NCI-H345 treated with DMSO at 0.1 percent for 48 hours (cell line): ENCODE results near the gene CHAT.

Experiments
- DNase-seq: peaks from one replicate; lab custom pipeline; 2025; ENCODE audit not compliant: unreplicated experiment; lab: John Stamatoyannopoulos, UW

The CHAT gene

GRCh38 chr10:49611816-49612512 is 1.9 kb upstream of the CHAT start:
- DNase-seq, result no peak

- no peak for DNase-seq
These were observed 1.2 kb upstream of the CHAT start for GRCh38 chr10:49612513-49613164.

GRCh38 chr10:49613165-49613881 is 514 bp upstream of the CHAT start:
- no peak for DNase-seq

- DNase-seq, result no peak
These were observed 683 bp downstream of the CHAT start for GRCh38 chr10:49614242-49615198.

- no peak for DNase-seq
These were observed 1.4 kb downstream of the CHAT start for GRCh38 chr10:49615213-49615612.

GRCh38 chr10:49615721-49616120 is 1.9 kb downstream of the CHAT start:
- no peak for DNase-seq

GRCh38 chr10:49616421-49617101 is 2.7 kb downstream of the CHAT start:
- DNase-seq, result no peak

GRCh38 chr10:49617121-49618020 is 3.5 kb downstream of the CHAT start:
- DNase-seq, result no peak

- DNase-seq, result no peak
These were observed 5.0 kb downstream of the CHAT start for GRCh38 chr10:49618821-49619220.

GRCh38 chr10:49619613-49620012 is 5.8 kb downstream of the CHAT start:
- DNase-seq, result no peak

- no peak for DNase-seq
These were observed 6.5 kb downstream of the CHAT start for GRCh38 chr10:49620286-49620810.

- DNase-seq, result no peak
These were observed 7.1 kb downstream of the CHAT start for GRCh38 chr10:49620841-49621378.

GRCh38 chr10:49621561-49621960 is 7.7 kb downstream of the CHAT start:
- DNase-seq, result no peak

- no peak for DNase-seq
These were observed 8.9 kb downstream of the CHAT start for GRCh38 chr10:49622426-49623425.

GRCh38 chr10:49624629-49625028 is 10.8 kb downstream of the CHAT start:
- DNase-seq, result no peak

- no peak for DNase-seq
These were observed 11.6 kb downstream of the CHAT start for GRCh38 chr10:49625411-49625810.

- DNase-seq, result no peak
These were observed 13.2 kb downstream of the CHAT start for GRCh38 chr10:49627038-49627437.
